GM18951 (cell line): Measurements from ENCODE around the gene LEKR1.

Experiments used
- POLR2A ChIP-seq: IDR thresholded peaks from 4 replicates; pipeline ENCODE4 v1.6.1; 2011; ENCODE audit warnings: mild to moderate bottlenecking; ENCODE audit not compliant: insufficient read length, insufficient read depth; ENCODE audit errors: extremely low read depth
- in situ Hi-C: fragments of 300-500 bp; cut with MboI; formaldehyde crosslinking; loops from one replicate; pipeline ENCODE4 v1.12.0; 2022; ENCODE audit warnings: low sequenced_read_pairs, mixed read lengths, inconsistent platforms; ENCODE audit not compliant: unreplicated experiment

Gene LEKR1

GRCh38 chr3:157029365-157029790, 203.2 kb downstream of the LEKR1 start:
- TF ChIP-seq POLR2A: no peak
- in situ Hi-C loops: no loop called here

- in situ Hi-C loops: no loop called here
- no peak for TF ChIP-seq POLR2A
Measured at GRCh38 chr3:157030712-157031111, 204.6 kb downstream of the LEKR1 start.

GRCh38 chr3:157033001-157033400, 206.8 kb downstream of the LEKR1 start:
- in situ Hi-C loops: no loop called here
- no peak for TF ChIP-seq POLR2A

GRCh38 chr3:157040456-157040855, 214.3 kb downstream of the LEKR1 start:
- in situ Hi-C loops: no loop called here
- no peak for TF ChIP-seq POLR2A

GRCh38 chr3:157042226-157042625, 216.1 kb downstream of the LEKR1 start:
- no peak for TF ChIP-seq POLR2A
- in situ Hi-C loops: no loop called here

- no peak for TF ChIP-seq POLR2A
- in situ Hi-C loops: no loop called here
Measured at GRCh38 chr3:157043771-157044170, 217.6 kb downstream of the LEKR1 start.

GRCh38 chr3:157045238-157045850, 219.2 kb downstream of the LEKR1 start:
- in situ Hi-C loops: no loop called here
- no peak for TF ChIP-seq POLR2A

GRCh38 chr3:157046520-157046919, 220.4 kb downstream of the LEKR1 start:
- in situ Hi-C loops: no loop called here
- no peak for TF ChIP-seq POLR2A

GRCh38 chr3:157051055-157051454, 224.9 kb downstream of the LEKR1 start:
- TF ChIP-seq POLR2A: no peak
- in situ Hi-C loops: no loop called here

- in situ Hi-C loops: no loop called here
- TF ChIP-seq POLR2A: no peak
Measured at GRCh38 chr3:157051591-157051990, 225.4 kb downstream of the LEKR1 start.

GRCh38 chr3:157056035-157056434, 229.9 kb downstream of the LEKR1 start:
- TF ChIP-seq POLR2A: no peak
- in situ Hi-C loops: no loop called here

GRCh38 chr3:157058392-157059071, 232.4 kb downstream of the LEKR1 start:
- in situ Hi-C loops: no loop called here
- TF ChIP-seq POLR2A: no peak

- in situ Hi-C loops: no loop called here
- no peak for TF ChIP-seq POLR2A
Measured at GRCh38 chr3:157059181-157059580, 233.0 kb downstream of the LEKR1 start.

GRCh38 chr3:157059661-157060060, 233.5 kb downstream of the LEKR1 start:
- in situ Hi-C loops: no loop called here
- TF ChIP-seq POLR2A: no peak

- in situ Hi-C loops: no loop called here
- no peak for TF ChIP-seq POLR2A
Measured at GRCh38 chr3:157061265-157061664, 235.1 kb downstream of the LEKR1 start.

GRCh38 chr3:157063469-157063868, 237.3 kb downstream of the LEKR1 start:
- no peak for TF ChIP-seq POLR2A
- in situ Hi-C loops: no loop called here
